H1 (cell line): ENCODE measurements around the gene PANK3. TPM values are rescaled to one million over a fixed set of nuclear protein-coding genes. Genes with fewer than 3 reads are reported as not detected.

Source experiments
- CTCF ChIA-PET: fragments of 300-600 bp; sonication (Branson Sonifier 250); formaldehyde crosslinking; loops from one replicate; lab custom pipeline; 2021; ENCODE audit not compliant: partially characterized antibody; lab: Charles Lee
- POLR2A ChIA-PET: fragments of 300-600 bp; sonication (Branson Sonifier 250); formaldehyde crosslinking; loops from one replicate; lab custom pipeline; 2021; ENCODE audit warnings: inconsistent platforms; ENCODE audit not compliant: partially characterized antibody; lab: Charles Lee
- DNase-seq, 2 experiments: peaks; one replicate each; pipeline versions ENCODE4 v3.0.0 to v3.0.0-alpha.2; 2010 to 2022; ENCODE audit warnings: low spot score in 2 of 2, low read depth in 1 of 2, mixed read lengths in 1 of 2
- FAIRE-seq: peaks from 2 replicates; lab custom pipeline; 2011; peaks lifted over from hg19 to GRCh38; lab: Jason Lieb, UNC
- H2AFZ ChIP-seq: 2 replicates; pipeline ENCODE4 v1.8.1; 2012; ENCODE audit warnings: low read length, inconsistent platforms
- H2AK5ac ChIP-seq: 2 replicates; pipeline ENCODE4 v1.6.1; 2013; ENCODE audit warnings: low read depth, low read length
- H2BK120ac ChIP-seq: replicated peaks from 2 replicates; pipeline ENCODE3; 2013; ENCODE audit warnings: low read depth, low read length, inconsistent platforms
- H2BK12ac ChIP-seq: 2 replicates; pipeline ENCODE4 v1.6.1; 2013; ENCODE audit warnings: low read depth, low read length
- H2BK15ac ChIP-seq: 2 replicates; pipeline ENCODE4 v1.6.1; 2013; ENCODE audit warnings: low read length
- H2BK20ac ChIP-seq: 2 replicates; pipeline ENCODE4 v1.6.1; 2013; ENCODE audit warnings: low read length
- H2BK5ac ChIP-seq: 2 replicates; pipeline ENCODE4 v1.6.1; 2013; ENCODE audit warnings: low read depth, low read length
- H3K14ac ChIP-seq: 2 replicates; pipeline ENCODE4 v1.6.1; 2013; ENCODE audit warnings: inconsistent platforms; ENCODE audit not compliant: insufficient read length
- H3K18ac ChIP-seq: 2 replicates; pipeline ENCODE4 v1.6.1; 2013; ENCODE audit warnings: low read length; ENCODE audit errors: extremely low read depth
- H3K23ac ChIP-seq: 2 replicates; pipeline ENCODE4 v1.6.1; 2013; ENCODE audit warnings: inconsistent platforms; ENCODE audit not compliant: insufficient read length
- H3K23me2 ChIP-seq: 2 replicates; pipeline ENCODE4 v1.6.1; 2013; ENCODE audit warnings: low read depth, low read length
- H3K27ac ChIP-seq: 2 replicates; pipeline ENCODE4 v1.6.1; 2011; ENCODE audit warnings: low read depth, low read length, inconsistent platforms
- H3K27me3 ChIP-seq, 4 experiments: replicated peaks in 1 of 4; 1 replicate in 1 of 4; 2 replicates in 3 of 4; pipeline versions ENCODE4 v1.6.1 to v1.8.1; 2011 to 2013; ENCODE audit warnings: low read length in 3 of 4, mild to moderate bottlenecking in 3 of 4, inconsistent platforms in 2 of 4, mixed read lengths in 2 of 4, moderate library complexity in 1 of 4; ENCODE audit not compliant: control insufficient read depth in 3 of 4, insufficient read depth in 3 of 4; ENCODE audit errors: extremely low read depth in 1 of 4
- H3K36me3 ChIP-seq, 4 experiments: 2 replicates each; pipeline versions ENCODE4 v1.6.1 to v1.8.1; 2011 to 2013; ENCODE audit warnings: mild to moderate bottlenecking in 4 of 4, low read length in 3 of 4, moderate library complexity in 2 of 4, control low read depth in 1 of 4, inconsistent platforms in 1 of 4; ENCODE audit not compliant: insufficient read depth in 4 of 4, control insufficient read depth in 2 of 4
- H3K4ac ChIP-seq: replicated peaks from 2 replicates; pipeline ENCODE3; 2013; ENCODE audit warnings: low read length, low read depth, mixed read lengths, inconsistent platforms; ENCODE audit not compliant: insufficient read length
- H3K4me1 ChIP-seq, 4 experiments: replicated peaks in 1 of 4; 1 replicate in 1 of 4; 2 replicates in 3 of 4; pipeline versions ENCODE4 v1.6.1 to v1.8.1; 2011 to 2013; ENCODE audit warnings: low read length in 3 of 4, inconsistent platforms in 2 of 4, mixed read lengths in 1 of 4; ENCODE audit not compliant: insufficient read depth in 4 of 4, control insufficient read depth in 3 of 4
- H3K4me2 ChIP-seq, 2 experiments: 2 replicates each; pipeline versions ENCODE4 v1.6.1 to v1.8.1; 2011 to 2013; ENCODE audit warnings: low read depth in 2 of 2, low read length in 2 of 2, control low read depth in 1 of 2, inconsistent platforms in 1 of 2, mild to moderate bottlenecking in 1 of 2; ENCODE audit not compliant: insufficient read depth in 1 of 2
- H3K4me3 ChIP-seq, 4 experiments: fragments of 200-600, 300-600 bp in 1 of 4; sonication (generic), shearing (Covaris generic), sonication (Bioruptor Twin) in 1 of 4; 2 replicates each; pipeline versions ENCODE4 v1.5.1 to v1.8.1; 2011 to 2016; ENCODE audit warnings: low read length in 4 of 4, low read depth in 3 of 4, control low read depth in 2 of 4, inconsistent platforms in 2 of 4, mild to moderate bottlenecking in 2 of 4, mixed read lengths in 1 of 4, moderate library complexity in 1 of 4; ENCODE audit not compliant: insufficient read depth in 2 of 4; ENCODE audit errors: extremely low read depth in 1 of 4
- H3K56ac ChIP-seq: replicated peaks from 2 replicates; pipeline ENCODE3; 2013; ENCODE audit warnings: low read depth, mild to moderate bottlenecking, mixed read lengths, low read length, inconsistent platforms; ENCODE audit not compliant: insufficient read length
- H3K79me1 ChIP-seq: 2 replicates; pipeline ENCODE4 v1.6.1; 2013; ENCODE audit warnings: low read depth, low read length, control low read depth
- H3K79me2 ChIP-seq, 2 experiments: 2 replicates each; pipeline versions ENCODE4 v1.6.1 to v1.8.1; 2012 to 2013; ENCODE audit warnings: low read length in 2 of 2, mild to moderate bottlenecking in 2 of 2, inconsistent platforms in 1 of 2; ENCODE audit not compliant: insufficient read depth in 2 of 2, control insufficient read depth in 1 of 2
- H3K9ac ChIP-seq, 4 experiments: replicated peaks in 1 of 4; 1 replicate in 1 of 4; 2 replicates in 3 of 4; pipeline versions ENCODE4 v1.6.1 to v1.8.1; 2011 to 2013; ENCODE audit warnings: low read depth in 3 of 4, low read length in 3 of 4, control low read depth in 2 of 4, mild to moderate bottlenecking in 2 of 4, moderate library complexity in 2 of 4, inconsistent platforms in 1 of 4; ENCODE audit errors: extremely low read depth in 1 of 4
- H3K9me3 ChIP-seq, 2 experiments: 2 replicates each; pipeline versions ENCODE4 v1.6.1 to v1.8.1; 2012 to 2013; ENCODE audit warnings: mild to moderate bottlenecking in 2 of 2, moderate library complexity in 2 of 2, control low read depth in 1 of 2, inconsistent platforms in 1 of 2, low read depth in 1 of 2, low read length in 1 of 2, mixed read lengths in 1 of 2; ENCODE audit not compliant: insufficient read depth in 2 of 2
- H4K20me1 ChIP-seq, 2 experiments: replicated peaks in 1 of 2; 2 replicates each; pipeline versions ENCODE3 to v1.8.1; 2011 to 2013; ENCODE audit warnings: inconsistent platforms in 2 of 2, low read length in 2 of 2, mild to moderate bottlenecking in 1 of 2; ENCODE audit not compliant: insufficient read depth in 2 of 2, control insufficient read depth in 1 of 2
- H4K5ac ChIP-seq: 2 replicates; pipeline ENCODE4 v1.6.1; 2013; ENCODE audit warnings: low read length, low read depth, mixed read lengths, inconsistent platforms; ENCODE audit not compliant: insufficient read length
- H4K8ac ChIP-seq: 2 replicates; pipeline ENCODE4 v1.8.0; 2013; ENCODE audit warnings: mild to moderate bottlenecking, moderate library complexity, low read length, inconsistent platforms; ENCODE audit not compliant: insufficient read depth; ENCODE audit errors: extremely low read depth
- H4K91ac ChIP-seq: replicated peaks from 2 replicates; pipeline ENCODE3; 2013; ENCODE audit warnings: low read length, mixed read lengths, inconsistent platforms; ENCODE audit not compliant: insufficient read length
- CBX8 ChIP-seq: fragments of 300-800, 300-1000 bp; sonication (generic); IDR thresholded peaks from 2 replicates; pipeline ENCODE4 v1.7.1; 2016; ENCODE audit warnings: low read depth, low read length, borderline replicate concordance
- GABPA ChIP-seq: IDR thresholded peaks from 2 replicates; pipeline ENCODE4 v1.6.1; 2011; ENCODE audit warnings: mild to moderate bottlenecking, low read length, moderate library complexity, borderline replicate concordance; ENCODE audit not compliant: insufficient read depth
- GTF2F1 ChIP-seq: IDR thresholded peaks from 2 replicates; pipeline ENCODE4 v1.6.1; 2012; ENCODE audit warnings: low read depth, low read length, improper control_type of control experiment, borderline replicate concordance
- RBBP5 ChIP-seq: IDR thresholded peaks from 2 replicates; pipeline ENCODE4 v1.7.1; 2012; ENCODE audit warnings: low read depth, mild to moderate bottlenecking, inconsistent platforms, low read length, moderate library complexity, borderline replicate concordance
- RXRA ChIP-seq: IDR thresholded peaks from 2 replicates; pipeline ENCODE4 v1.6.1; 2011; ENCODE audit warnings: low read depth, mild to moderate bottlenecking, low read length, moderate library complexity; ENCODE audit not compliant: insufficient read depth
- SP2 ChIP-seq: IDR thresholded peaks from 2 replicates; pipeline ENCODE4 v1.6.1; 2012; ENCODE audit warnings: mild to moderate bottlenecking, low read length, inconsistent platforms
- TAF7 ChIP-seq: optimal IDR thresholded peaks from 2 replicates; pipeline ENCODE3; 2011; ENCODE audit warnings: low read depth, mild to moderate bottlenecking, inconsistent platforms, low read length, moderate library complexity, borderline replicate concordance
- WGBS, 2 experiments: shearing (Covaris generic) in 1 of 2; methylation state at CpG; one replicate each; pipeline versions ENCODE4 v1.1.6 to v1.1.7; 2013 to 2015; ENCODE audit warnings: low lambda C conversion rate in 2 of 2, mixed read lengths in 2 of 2, inconsistent platforms in 1 of 2, low coverage in 1 of 2, missing lambda C conversion rate in 1 of 2; ENCODE audit not compliant: insufficient replicate concordance in 2 of 2, insufficient coverage in 1 of 2, insufficient read length in 1 of 2; ENCODE audit errors: extremely low coverage in 1 of 2, missing lambda C conversion rate in 1 of 2; 5-methylcytosine and 5-hydroxymethylcytosine counted together
- polyA plus RNA-seq, 7 experiments: library from polyadenylated mRNA; depleted of rRNA in 3 of 7; stranded (reverse) in 5 of 7; unstranded in 2 of 7; fragments of >200 nt in 5 of 7; fragments of 200-250 nt in 2 of 7; gene quantifications; 1 replicate in 5 of 7; 2 replicates in 1 of 7; 4 replicates in 1 of 7; pipeline versions ENCODE4 v1.2.1 to v1.2.3, GENCODE V29; 2011 to 2013; ENCODE audit warnings: missing spikeins in 2 of 7, mixed read lengths in 2 of 7
- total RNA-seq: library from RNA; stranded (reverse); fragmentation: NEBNext Ultra II Directional; extraction: Animal tissue kit (Norgen Biotek cat#: 25700); gene quantifications from 2 replicates; pipeline ENCODE4 v1.2.1, GENCODE V29; 2021

Gene PANK3
- total and polyA plus RNA-seq, 2 of the 8 experiments (the other 6 are each of a cell fraction or from before 2014, with no cell fraction given), result 8.6 to 101 TPM

DNA sequence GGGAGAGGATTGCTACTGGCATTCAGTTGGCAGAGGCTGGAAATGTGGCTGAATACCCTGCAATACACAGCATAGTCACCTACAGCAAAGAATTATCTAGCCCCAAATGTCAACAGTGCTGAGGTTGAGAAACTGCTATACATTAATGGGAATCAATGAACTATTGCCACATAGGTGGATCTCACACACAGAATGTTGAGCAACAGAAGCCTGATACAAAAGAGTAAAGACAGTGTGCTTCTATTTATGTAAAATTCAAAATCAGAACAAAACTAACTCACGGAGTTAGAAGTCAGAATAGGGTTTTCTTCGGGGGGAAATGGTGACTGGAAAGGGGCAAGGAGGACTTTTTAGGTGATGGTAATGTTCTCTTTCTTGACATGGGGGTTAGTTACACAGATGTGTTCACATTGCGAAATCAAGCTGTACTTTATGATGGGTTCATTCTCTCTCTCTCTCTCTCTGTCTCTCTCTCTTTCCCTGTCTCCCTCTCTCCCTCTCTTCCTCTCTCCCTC, 45.7 kb upstream of the PANK3 start:
- no peak overlapping the region for H2BK20ac ChIP-seq
- H3K36me3 ChIP-seq, result no peaks in the 10 kb centered on the region
- no peaks in the 10 kb centered on the region for H3K79me2 ChIP-seq
- no peak overlapping the region for H3K18ac ChIP-seq
- no peak overlapping the region for H3K56ac ChIP-seq
- H4K8ac ChIP-seq, result no peak overlapping the region
- H2BK5ac ChIP-seq, result no peak overlapping the region
- no peak overlapping the region for H3K9ac ChIP-seq
- POLR2A ChIA-PET, result no interaction called here
- H3K4ac ChIP-seq, result no peak overlapping the region
- no peaks in the 10 kb centered on the region for H4K20me1 ChIP-seq
- H2BK120ac ChIP-seq, result no peak overlapping the region
- 78% methylated on average over 3 of the region's 3 CpGs; no CpG with 5 or more reads in 1 of the 2 experiments for WGBS, 2 experiments
- H4K5ac ChIP-seq, result no peak overlapping the region
- H3K23me2 ChIP-seq, result no peaks in the 10 kb centered on the region; the same call in 1 of the 2 replicates
- no peak overlapping the region for H2BK12ac ChIP-seq
- no peaks in the 10 kb centered on the region for H3K27me3 ChIP-seq
- no peak overlapping the region for H4K91ac ChIP-seq
- H2BK15ac ChIP-seq, result no peak overlapping the region
- no peak overlapping the region for H3K14ac ChIP-seq
- DNase-seq, result no peak
- H3K9me3 ChIP-seq, result 0 out of 4 replicates have a peak, but pooled peaks cover 0 to 5% of the 10 kb centered on the region in 2 experiments
- TF ChIP-seq CBX8, result no peak
- TF ChIP-seq GABPA, result no peak
- no peak for TF ChIP-seq GTF2F1
- TF ChIP-seq SP2, result no peak
- no peak for TF ChIP-seq TAF7
- no peak for TF ChIP-seq RBBP5
- TF ChIP-seq RXRA, result no peak
- CTCF ChIA-PET, result interaction anchor here (2.2 kb wide), 1 partner anchor 20 kb away, joined by 6 read pairs; no protein-coding TSS in a partner anchor
- H3K4me1 ChIP-seq, result no peaks in the 10 kb centered on the region
- H3K4me2 ChIP-seq, result no peak overlapping the region
- no peak for FAIRE-seq
- no peak overlapping the region for H3K4me3 ChIP-seq
- H3K23ac ChIP-seq, result no peak overlapping the region
- H3K27ac ChIP-seq, result no peak overlapping the region
- no peak overlapping the region for H2AFZ ChIP-seq
- H3K79me1 ChIP-seq, result no peaks in the 10 kb centered on the region
- H2AK5ac ChIP-seq, result no peak overlapping the region
